Panc1 (cell line): Measurements from ENCODE around the gene POLR2C.

ENCODE experiments used
- POLR2AphosphoS5 ChIP-seq: IDR thresholded peaks from 2 replicates; pipeline ENCODE4 v1.6.1; 2012; ENCODE audit warnings: mild to moderate bottlenecking, low read depth, low read length, moderate library complexity
- TCF7L2 ChIP-seq: IDR thresholded peaks from 2 replicates; pipeline ENCODE4 v1.6.1; 2011; ENCODE audit warnings: mild to moderate bottlenecking, low read depth, low read length, inconsistent platforms
- TF ChIP-seq, protein P1 (sequence below): fragments of 450-650 bp; IDR thresholded peaks from 2 replicates; pipeline ENCODE4 v1.5.1; 2017; ENCODE audit warnings: mild to moderate bottlenecking

DNA sequence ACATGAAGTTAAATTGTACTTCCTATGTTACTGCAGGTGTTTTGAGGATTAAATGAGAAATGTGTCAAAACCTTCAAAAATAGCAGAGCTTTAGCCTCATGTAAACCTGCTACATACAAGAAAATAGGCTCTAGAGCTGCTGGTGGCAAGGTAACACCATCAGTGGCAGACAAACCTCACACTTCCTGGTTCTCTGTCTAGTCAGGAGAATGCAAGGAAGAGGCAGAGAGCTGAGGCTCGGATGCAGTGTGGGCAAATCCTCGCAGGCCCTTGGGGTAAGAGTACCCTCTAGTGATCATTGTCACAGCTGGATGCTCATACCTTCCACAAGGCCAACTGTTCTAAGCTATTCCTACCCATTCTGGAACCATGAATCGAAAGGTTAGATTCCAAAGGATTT lies 29.5 kb upstream of the POLR2C start:
- TF ChIP-seq, protein P1, sequence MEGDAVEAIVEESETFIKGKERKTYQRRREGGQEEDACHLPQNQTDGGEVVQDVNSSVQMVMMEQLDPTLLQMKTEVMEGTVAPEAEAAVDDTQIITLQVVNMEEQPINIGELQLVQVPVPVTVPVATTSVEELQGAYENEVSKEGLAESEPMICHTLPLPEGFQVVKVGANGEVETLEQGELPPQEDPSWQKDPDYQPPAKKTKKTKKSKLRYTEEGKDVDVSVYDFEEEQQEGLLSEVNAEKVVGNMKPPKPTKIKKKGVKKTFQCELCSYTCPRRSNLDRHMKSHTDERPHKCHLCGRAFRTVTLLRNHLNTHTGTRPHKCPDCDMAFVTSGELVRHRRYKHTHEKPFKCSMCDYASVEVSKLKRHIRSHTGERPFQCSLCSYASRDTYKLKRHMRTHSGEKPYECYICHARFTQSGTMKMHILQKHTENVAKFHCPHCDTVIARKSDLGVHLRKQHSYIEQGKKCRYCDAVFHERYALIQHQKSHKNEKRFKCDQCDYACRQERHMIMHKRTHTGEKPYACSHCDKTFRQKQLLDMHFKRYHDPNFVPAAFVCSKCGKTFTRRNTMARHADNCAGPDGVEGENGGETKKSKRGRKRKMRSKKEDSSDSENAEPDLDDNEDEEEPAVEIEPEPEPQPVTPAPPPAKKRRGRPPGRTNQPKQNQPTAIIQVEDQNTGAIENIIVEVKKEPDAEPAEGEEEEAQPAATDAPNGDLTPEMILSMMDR: no peak
- no peak for TF ChIP-seq POLR2AphosphoS5
- TF ChIP-seq TCF7L2: no peak
